GM10266 (cell line): ENCODE measurements around the gene NRGN.
A peak's percentile ranks its signal among the peaks of the same experiment; 100 is the strongest.

ENCODE experiments used
- DNase-seq: peaks from one replicate; pipeline ENCODE4 v3.0.0; 2012; ENCODE audit errors: extremely low spot score
- TF ChIP-seq, protein P1 (sequence below): IDR thresholded peaks from 2 replicates; pipeline ENCODE4 v1.5.1; 2012; ENCODE audit warnings: mild to moderate bottlenecking, low read depth; ENCODE audit not compliant: control insufficient read depth, insufficient read depth; ENCODE audit errors: missing control alignments

Gene NRGN

DNA sequence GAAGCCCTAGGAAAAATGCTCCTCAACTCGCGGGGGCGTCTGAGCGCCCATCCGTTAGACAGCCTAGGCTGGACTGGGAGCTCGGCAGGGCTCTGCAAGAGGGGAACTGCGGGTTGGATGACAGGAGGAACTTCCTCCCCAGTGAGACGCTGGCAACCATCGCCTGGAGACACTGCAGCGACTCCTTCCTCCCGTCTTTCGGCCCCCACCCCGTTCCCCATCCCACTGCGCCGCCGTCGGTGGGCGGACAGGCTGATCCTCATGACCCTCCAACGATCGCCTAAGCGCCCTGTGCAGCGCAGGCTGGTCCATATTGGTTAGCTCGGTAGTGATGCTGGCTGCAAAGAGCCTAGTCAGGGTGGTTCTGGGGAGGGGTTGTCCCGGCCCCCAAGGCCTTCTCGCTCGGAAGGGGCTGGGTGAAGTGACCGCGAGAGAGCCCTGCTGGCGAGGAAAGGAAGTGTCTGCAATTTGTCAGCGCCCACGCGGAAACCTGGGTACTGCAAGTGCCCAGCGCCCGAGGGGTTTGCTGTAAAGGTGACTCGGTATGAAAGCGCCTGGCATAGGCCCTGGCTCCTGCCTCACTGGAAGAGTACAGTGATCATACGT is 638 bp downstream of the NRGN start:
- TF ChIP-seq, protein P1, sequence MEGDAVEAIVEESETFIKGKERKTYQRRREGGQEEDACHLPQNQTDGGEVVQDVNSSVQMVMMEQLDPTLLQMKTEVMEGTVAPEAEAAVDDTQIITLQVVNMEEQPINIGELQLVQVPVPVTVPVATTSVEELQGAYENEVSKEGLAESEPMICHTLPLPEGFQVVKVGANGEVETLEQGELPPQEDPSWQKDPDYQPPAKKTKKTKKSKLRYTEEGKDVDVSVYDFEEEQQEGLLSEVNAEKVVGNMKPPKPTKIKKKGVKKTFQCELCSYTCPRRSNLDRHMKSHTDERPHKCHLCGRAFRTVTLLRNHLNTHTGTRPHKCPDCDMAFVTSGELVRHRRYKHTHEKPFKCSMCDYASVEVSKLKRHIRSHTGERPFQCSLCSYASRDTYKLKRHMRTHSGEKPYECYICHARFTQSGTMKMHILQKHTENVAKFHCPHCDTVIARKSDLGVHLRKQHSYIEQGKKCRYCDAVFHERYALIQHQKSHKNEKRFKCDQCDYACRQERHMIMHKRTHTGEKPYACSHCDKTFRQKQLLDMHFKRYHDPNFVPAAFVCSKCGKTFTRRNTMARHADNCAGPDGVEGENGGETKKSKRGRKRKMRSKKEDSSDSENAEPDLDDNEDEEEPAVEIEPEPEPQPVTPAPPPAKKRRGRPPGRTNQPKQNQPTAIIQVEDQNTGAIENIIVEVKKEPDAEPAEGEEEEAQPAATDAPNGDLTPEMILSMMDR, result peak; percentile 57
- peak; percentile 70 for DNase-seq

DNA sequence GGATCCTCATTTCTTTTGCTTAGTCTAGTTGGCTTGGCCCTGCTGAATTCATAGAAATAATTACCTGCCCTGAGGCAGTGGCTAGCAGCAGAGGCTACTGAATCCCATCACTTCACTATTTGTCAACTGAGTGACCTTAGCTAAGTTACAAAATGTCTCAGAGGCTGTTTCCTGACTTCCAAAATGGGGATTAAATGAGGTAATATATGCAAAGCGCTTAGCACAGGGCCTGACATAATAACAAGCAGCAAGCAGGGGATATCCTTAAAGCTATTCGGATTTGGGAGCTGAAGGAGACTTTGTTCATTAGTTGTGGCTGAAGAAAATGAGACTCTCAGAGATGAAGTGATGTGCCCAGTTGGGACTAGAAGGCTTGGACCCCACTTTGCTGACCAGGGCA is 2.8 kb downstream of the NRGN start:
- TF ChIP-seq, protein P1, result no peak

DNA sequence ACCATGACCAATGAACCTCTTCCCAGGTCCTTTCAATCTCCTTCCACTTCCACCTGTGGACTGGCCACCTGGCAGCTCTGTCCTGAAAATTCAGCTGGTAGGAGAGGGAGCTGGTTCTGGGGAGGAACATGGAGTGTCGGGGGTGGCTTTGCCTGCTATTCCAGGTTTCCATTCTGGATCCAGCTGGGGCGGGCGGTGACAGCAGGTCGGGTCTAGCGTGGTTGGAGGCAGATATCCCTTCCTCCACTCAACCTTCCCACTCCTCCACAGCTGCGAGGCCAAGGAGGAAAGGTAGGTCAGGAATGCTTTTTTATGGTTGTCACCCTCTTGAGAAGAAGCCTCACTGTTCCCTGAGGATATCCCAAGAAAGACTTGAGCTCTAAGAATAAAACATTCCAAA is 3.3 kb downstream of the NRGN start:
- DNase-seq, result no peak
- TF ChIP-seq, protein P1, result no peak

More for the DNA sequence above, 2.8 kb downstream of the NRGN start:
- DNase-seq, result no peak

DNA sequence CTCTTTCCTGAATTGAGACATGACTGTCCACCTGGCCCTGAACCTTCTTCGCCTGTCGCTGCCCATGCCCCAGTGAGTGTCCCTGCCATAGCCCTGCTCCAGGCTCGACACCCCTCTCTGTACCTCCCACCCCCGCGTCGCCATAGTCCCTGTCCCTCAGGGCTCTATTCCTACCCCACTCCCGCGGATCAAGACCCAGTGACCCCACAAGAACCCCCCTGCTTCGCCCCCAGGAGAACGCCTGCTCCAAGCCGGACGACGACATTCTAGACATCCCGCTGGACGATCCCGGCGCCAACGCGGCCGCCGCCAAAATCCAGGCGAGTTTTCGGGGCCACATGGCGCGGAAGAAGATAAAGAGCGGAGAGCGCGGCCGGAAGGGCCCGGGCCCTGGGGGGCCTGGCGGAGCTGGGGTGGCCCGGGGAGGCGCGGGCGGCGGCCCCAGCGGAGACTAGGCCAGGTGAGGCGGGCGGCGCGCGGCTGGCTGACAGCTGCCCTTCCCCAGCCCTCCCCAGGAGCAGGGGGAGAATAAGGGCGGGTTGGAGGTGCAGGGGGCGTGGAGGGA is 5.6 kb downstream of the NRGN start:
- TF ChIP-seq, protein P1, result no peak
- DNase-seq, result no peak

DNA sequence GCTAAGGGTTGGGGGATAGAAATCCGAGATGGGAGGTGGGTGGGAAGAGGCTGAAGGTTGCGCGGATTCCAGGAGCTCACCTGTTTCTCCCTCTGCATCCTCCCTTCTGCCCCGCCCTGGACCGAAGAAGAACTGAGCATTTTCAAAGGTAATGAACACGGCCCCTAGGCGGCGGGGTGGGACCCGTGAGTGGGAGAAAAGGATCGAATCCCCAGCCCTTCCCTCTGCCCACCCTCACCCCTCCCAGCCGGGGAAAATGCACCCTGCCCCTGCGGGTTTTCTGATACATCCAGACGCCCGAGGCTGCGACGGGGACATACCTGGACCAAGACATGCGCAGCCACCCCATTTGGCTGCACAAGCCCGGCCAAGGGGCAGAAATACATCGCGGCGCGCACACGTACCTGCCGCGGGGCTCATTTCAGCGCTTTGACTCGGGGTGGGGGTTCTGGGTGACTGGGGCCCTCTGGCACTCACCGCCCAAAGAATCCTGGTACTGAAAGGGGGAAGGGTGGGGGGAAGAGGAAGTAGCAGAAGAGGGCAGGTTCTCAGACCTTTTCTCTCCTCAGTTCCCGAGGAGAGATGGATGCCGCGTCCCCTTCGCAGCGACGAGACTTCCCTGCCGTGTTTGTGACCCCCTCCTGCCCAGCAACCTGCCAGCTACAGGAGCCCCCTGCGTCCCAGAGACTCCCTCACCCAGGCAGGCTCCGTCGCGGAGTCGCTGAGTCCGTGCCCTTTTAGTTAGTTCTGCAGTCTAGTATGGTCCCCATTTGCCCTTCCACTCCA is 6.3 kb downstream of the NRGN start:
- TF ChIP-seq, protein P1, result peak; percentile 50
- peak; percentile 79 for DNase-seq

DNA sequence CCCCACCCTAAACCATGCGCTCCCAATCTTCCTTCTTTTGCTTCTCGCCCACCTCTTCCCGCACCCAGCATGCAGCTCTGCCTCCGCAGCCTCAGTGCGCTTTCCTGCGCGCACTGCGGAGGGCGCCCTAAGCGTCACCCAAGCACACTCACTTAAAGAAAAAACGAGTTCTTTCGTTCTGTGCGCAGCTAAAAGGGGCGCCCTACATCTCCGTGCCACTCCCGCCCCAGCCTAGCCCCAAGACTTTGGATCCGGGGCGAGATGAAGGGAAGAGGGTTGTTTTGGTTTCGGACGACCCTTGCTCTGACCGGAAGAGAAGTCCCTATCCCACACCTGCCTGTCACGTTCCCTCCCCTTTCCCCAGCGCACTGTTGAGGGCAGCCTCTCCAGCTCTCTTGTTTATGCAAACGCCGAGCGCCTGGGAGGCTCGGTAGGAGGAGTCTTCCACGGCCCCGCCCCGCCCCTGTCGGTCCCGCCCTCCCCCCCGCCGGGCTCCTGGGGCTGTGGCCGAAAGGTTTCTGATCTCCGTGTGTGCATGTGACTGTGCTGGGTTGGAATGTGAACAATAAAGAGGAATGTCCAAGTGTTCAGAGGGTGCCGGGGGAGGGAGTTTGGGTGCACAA is 7.0 kb downstream of the NRGN start:
- TF ChIP-seq, protein P1, result peak; percentile 86
- peak; percentile 95 for DNase-seq
